SK-N-SH treated with all-trans-retinoic acid at 6 μM for 48 hours (cell line): ENCODE measurements around the gene ARHGEF33.

Source experiments
- BACH2 ChIP-seq: fragments of 250-450 bp; sonication (Bioruptor Pico); IDR thresholded peaks from 2 replicates; pipeline ENCODE4 v1.9.0; 2021; ENCODE audit warnings: mild to moderate bottlenecking, borderline replicate concordance
- ZFP3 ChIP-seq: fragments of 250-450 bp; sonication (Bioruptor Pico); IDR thresholded peaks from 2 replicates; pipeline ENCODE4 v1.5.0; 2020; ENCODE audit warnings: mild to moderate bottlenecking, moderate library complexity
- TF ChIP-seq, protein P1 (sequence below): fragments of 250-450 bp; sonication (Bioruptor Pico); IDR thresholded peaks from 2 replicates; pipeline ENCODE4 v1.8.0; 2021; ENCODE audit warnings: low read depth, mild to moderate bottlenecking, moderate library complexity, borderline replicate concordance

- TF ChIP-seq, protein P1, sequence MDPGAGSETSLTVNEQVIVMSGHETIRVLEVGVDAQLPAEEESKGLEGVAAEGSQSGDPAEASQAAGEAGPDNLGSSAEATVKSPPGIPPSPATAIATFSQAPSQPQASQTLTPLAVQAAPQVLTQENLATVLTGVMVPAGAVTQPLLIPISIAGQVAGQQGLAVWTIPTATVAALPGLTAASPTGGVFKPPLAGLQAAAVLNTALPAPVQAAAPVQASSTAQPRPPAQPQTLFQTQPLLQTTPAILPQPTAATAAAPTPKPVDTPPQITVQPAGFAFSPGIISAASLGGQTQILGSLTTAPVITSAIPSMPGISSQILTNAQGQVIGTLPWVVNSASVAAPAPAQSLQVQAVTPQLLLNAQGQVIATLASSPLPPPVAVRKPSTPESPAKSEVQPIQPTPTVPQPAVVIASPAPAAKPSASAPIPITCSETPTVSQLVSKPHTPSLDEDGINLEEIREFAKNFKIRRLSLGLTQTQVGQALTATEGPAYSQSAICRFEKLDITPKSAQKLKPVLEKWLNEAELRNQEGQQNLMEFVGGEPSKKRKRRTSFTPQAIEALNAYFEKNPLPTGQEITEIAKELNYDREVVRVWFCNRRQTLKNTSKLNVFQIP (CRISPR knock-in tag) = no peak
- TF ChIP-seq BACH2 (CRISPR knock-in tag) = no peak
- TF ChIP-seq ZFP3 (CRISPR knock-in tag) = no peak
Measured at GRCh38 chr2:38912619-38913018, 22.9 kb downstream of the ARHGEF33 start.
